ENCODE results near the gene TMEM53.

TMEM53 gene

GRCh38 chr1:44661781-44662682 is 12.2 kb downstream of the TMEM53 start:
- TF ChIP-seq EZH2 (IDR thresholded peaks at IDR 0.05) (no peak), POLR2AphosphoS5 (IDR thresholded peaks at IDR 0.05; ENCODE audit: borderline replicate concordance, low read depth, low read length) (no peak), FOXP2 (optimal IDR thresholded peaks at IDR 0.05; ENCODE audit: control extremely low read depth, extremely low read length, insufficient read depth) (no peak)
- Histone ChIP-seq H3K4me3 (no peak overlapping the region), H3K9ac (ENCODE audit: insufficient read length) (no peak overlapping the region), H3K27ac (no peak overlapping the region), H3K9me3 (ENCODE audit: low read depth, low read length) (no peaks in the 10 kb centered on the region), H3K36me3 (ENCODE audit: insufficient read depth, low read length) (no peaks in the 10 kb centered on the region)
- no peak for DNase-seq (ENCODE audit: low read depth, low spot score)

GRCh38 chr1:44660176-44660575 is 14.1 kb downstream of the TMEM53 start:
- H3K4me3 ChIP-seq, result no peak overlapping the region
- H3K9ac ChIP-seq (ENCODE audit: insufficient read length), result no peak overlapping the region
- H3K27ac ChIP-seq, result no peak overlapping the region
- H3K36me3 ChIP-seq (ENCODE audit: insufficient read depth, low read length), result no peaks in the 10 kb centered on the region
- DNase-seq (ENCODE audit: low read depth, low spot score), result no peak
- TF ChIP-seq FOXP2 (optimal IDR thresholded peaks at IDR 0.05; ENCODE audit: control extremely low read depth, extremely low read length, insufficient read depth), result no peak
- no peak for TF ChIP-seq POLR2AphosphoS5 (IDR thresholded peaks at IDR 0.05; ENCODE audit: borderline replicate concordance, low read depth, low read length)
- no peak for TF ChIP-seq EZH2 (IDR thresholded peaks at IDR 0.05)
- H3K9me3 ChIP-seq (ENCODE audit: low read depth, low read length), result no peaks in the 10 kb centered on the region

GRCh38 chr1:44659566-44659965 is 14.7 kb downstream of the TMEM53 start:
- Histone ChIP-seq H3K4me3 (no peak overlapping the region), H3K27ac (no peak overlapping the region), H3K9me3 (ENCODE audit: low read depth, low read length) (no peaks in the 10 kb centered on the region), H3K9ac (ENCODE audit: insufficient read length) (no peak overlapping the region), H3K36me3 (ENCODE audit: insufficient read depth, low read length) (no peaks in the 10 kb centered on the region)
- no peak for DNase-seq (ENCODE audit: low read depth, low spot score)
- TF ChIP-seq POLR2AphosphoS5 (IDR thresholded peaks at IDR 0.05; ENCODE audit: borderline replicate concordance, low read depth, low read length), result no peak
- no peak for TF ChIP-seq FOXP2 (optimal IDR thresholded peaks at IDR 0.05; ENCODE audit: control extremely low read depth, extremely low read length, insufficient read depth)
- TF ChIP-seq EZH2 (IDR thresholded peaks at IDR 0.05), result no peak

- TF ChIP-seq POLR2AphosphoS5 (IDR thresholded peaks at IDR 0.05; ENCODE audit: borderline replicate concordance, low read depth, low read length) (no peak), FOXP2 (optimal IDR thresholded peaks at IDR 0.05; ENCODE audit: control extremely low read depth, extremely low read length, insufficient read depth) (no peak), EZH2 (IDR thresholded peaks at IDR 0.05) (no peak)
- H3K9ac ChIP-seq (ENCODE audit: insufficient read length), result no peak overlapping the region
These were observed 18.7 kb downstream of the TMEM53 start for GRCh38 chr1:44655609-44656008.

GRCh38 chr1:44654621-44655187 is 19.6 kb downstream of the TMEM53 start:
- H3K4me3 ChIP-seq, result no peak overlapping the region
- H3K9ac ChIP-seq (ENCODE audit: insufficient read length), result no peak overlapping the region
- no peak for TF ChIP-seq EZH2 (IDR thresholded peaks at IDR 0.05)
- TF ChIP-seq FOXP2 (optimal IDR thresholded peaks at IDR 0.05; ENCODE audit: control extremely low read depth, extremely low read length, insufficient read depth), result no peak
- TF ChIP-seq POLR2AphosphoS5 (IDR thresholded peaks at IDR 0.05; ENCODE audit: borderline replicate concordance, low read depth, low read length), result no peak
- peaks cover 16% of the 10 kb centered on the region; the same call in 1 of the 2 replicates for H3K36me3 ChIP-seq (ENCODE audit: insufficient read depth, low read length)
- no peaks in the 10 kb centered on the region for H3K9me3 ChIP-seq (ENCODE audit: low read depth, low read length)
- no peak for DNase-seq (ENCODE audit: low read depth, low spot score)
- no peak overlapping the region for H3K27ac ChIP-seq

More at GRCh38 chr1:44655609-44656008, 18.7 kb downstream of the TMEM53 start:
- no peak for DNase-seq (ENCODE audit: low read depth, low spot score)
- Histone ChIP-seq H3K4me3 (no peak overlapping the region), H3K27ac (no peak overlapping the region), H3K36me3 (ENCODE audit: insufficient read depth, low read length) (peaks cover 7% of the 10 kb centered on the region; the same call in 1 of the 2 replicates), H3K9me3 (ENCODE audit: low read depth, low read length) (no peaks in the 10 kb centered on the region)

- Histone ChIP-seq H3K9ac (ENCODE audit: insufficient read length) (no peak overlapping the region), H3K9me3 (ENCODE audit: low read depth, low read length) (no peaks in the 10 kb centered on the region), H3K27ac (no peak overlapping the region), H3K36me3 (ENCODE audit: insufficient read depth, low read length) (peaks cover 21% of the 10 kb centered on the region; the same call in 1 of the 2 replicates), H3K4me3 (no peak overlapping the region)
- DNase-seq (ENCODE audit: low read depth, low spot score), result no peak
- TF ChIP-seq POLR2AphosphoS5 (IDR thresholded peaks at IDR 0.05; ENCODE audit: borderline replicate concordance, low read depth, low read length), result no peak
- TF ChIP-seq EZH2 (IDR thresholded peaks at IDR 0.05), result no peak
- no peak for TF ChIP-seq FOXP2 (optimal IDR thresholded peaks at IDR 0.05; ENCODE audit: control extremely low read depth, extremely low read length, insufficient read depth)
These were observed 20.9 kb downstream of the TMEM53 start for GRCh38 chr1:44653107-44653964.

GRCh38 chr1:44652445-44653106 is 21.7 kb downstream of the TMEM53 start:
- TF ChIP-seq POLR2AphosphoS5 (IDR thresholded peaks at IDR 0.05; ENCODE audit: borderline replicate concordance, low read depth, low read length) (no peak), EZH2 (IDR thresholded peaks at IDR 0.05) (no peak), FOXP2 (optimal IDR thresholded peaks at IDR 0.05; ENCODE audit: control extremely low read depth, extremely low read length, insufficient read depth) (no peak)
- DNase-seq (ENCODE audit: low read depth, low spot score), result peak; percentile 22
- no peak overlapping the region for H3K4me3 ChIP-seq
- H3K9me3 ChIP-seq (ENCODE audit: low read depth, low read length), result no peaks in the 10 kb centered on the region
- no peak overlapping the region for H3K27ac ChIP-seq
- peaks cover 24% of the 10 kb centered on the region; the same call in 1 of the 2 replicates for H3K36me3 ChIP-seq (ENCODE audit: insufficient read depth, low read length)
- no peak overlapping the region for H3K9ac ChIP-seq (ENCODE audit: insufficient read length)
